NB4 (cell line): ENCODE results near the gene UBE2Q2.

Experiments
- DNase-seq: peaks from one replicate; pipeline ENCODE4 v3.0.0; 2010; ENCODE audit warnings: low read depth
- H3K4me3 ChIP-seq: one replicate; pipeline ENCODE4 v1.5.1; 2011; ENCODE audit warnings: mild to moderate bottlenecking, low read depth, low read length, moderate library complexity
- MYC ChIP-seq: IDR thresholded peaks from 2 replicates; pipeline ENCODE4 v1.6.1; 2011; ENCODE audit warnings: low read depth, low read length
- POLR2A ChIP-seq: IDR thresholded peaks from 2 replicates; pipeline ENCODE4 v1.6.1; 2011; ENCODE audit warnings: mild to moderate bottlenecking; ENCODE audit not compliant: insufficient read length; ENCODE audit errors: extremely low read depth
- TF ChIP-seq, protein P1 (sequence below): IDR thresholded peaks from one replicate; pipeline ENCODE4 v1.5.1; 2012; ENCODE audit warnings: low read depth, low read length
- TF ChIP-seq, protein P2 (sequence below): IDR thresholded peaks from 2 replicates; pipeline ENCODE4 v1.6.1; 2011; ENCODE audit warnings: low read depth, low read length

The UBE2Q2 gene

DNA sequence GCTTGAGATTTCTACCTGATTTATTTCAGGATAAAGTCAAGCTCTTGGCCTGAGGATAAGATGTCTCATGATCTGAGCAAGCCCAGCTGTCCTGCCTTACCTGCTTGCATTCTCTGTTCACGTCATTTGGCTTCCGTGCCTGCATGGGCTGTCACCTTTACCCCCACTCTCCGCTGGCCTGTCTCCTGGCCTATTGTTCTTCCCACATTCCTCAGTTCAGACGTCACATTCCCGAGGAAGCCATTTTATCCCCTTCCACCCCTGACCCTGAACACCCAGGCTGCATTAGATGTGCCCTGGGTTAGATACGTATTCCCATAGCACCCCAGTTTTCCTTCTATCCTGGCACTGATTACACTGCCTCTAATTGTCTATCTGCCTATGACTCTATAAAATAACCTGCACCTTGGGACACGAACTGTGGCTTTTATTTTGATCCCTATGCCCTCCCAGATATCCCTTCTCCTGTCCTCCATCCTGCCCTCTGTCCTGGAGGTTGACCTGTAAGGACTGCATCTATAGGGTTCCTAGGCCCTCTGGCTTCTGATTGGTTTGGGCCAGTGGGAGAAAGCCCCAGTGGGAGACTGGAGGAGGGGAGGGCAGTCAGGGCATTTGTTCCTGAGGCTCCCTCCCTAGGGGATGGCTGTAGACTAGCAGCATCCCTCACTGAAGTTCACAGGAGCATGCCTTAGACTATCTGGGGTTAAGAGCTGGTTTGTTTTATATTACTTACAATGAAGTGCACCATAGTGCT lies 19.2 kb upstream of the UBE2Q2 start:
- DNase-seq = no peak
- no peak overlapping the region for H3K4me3 ChIP-seq
- TF ChIP-seq, protein P1, sequence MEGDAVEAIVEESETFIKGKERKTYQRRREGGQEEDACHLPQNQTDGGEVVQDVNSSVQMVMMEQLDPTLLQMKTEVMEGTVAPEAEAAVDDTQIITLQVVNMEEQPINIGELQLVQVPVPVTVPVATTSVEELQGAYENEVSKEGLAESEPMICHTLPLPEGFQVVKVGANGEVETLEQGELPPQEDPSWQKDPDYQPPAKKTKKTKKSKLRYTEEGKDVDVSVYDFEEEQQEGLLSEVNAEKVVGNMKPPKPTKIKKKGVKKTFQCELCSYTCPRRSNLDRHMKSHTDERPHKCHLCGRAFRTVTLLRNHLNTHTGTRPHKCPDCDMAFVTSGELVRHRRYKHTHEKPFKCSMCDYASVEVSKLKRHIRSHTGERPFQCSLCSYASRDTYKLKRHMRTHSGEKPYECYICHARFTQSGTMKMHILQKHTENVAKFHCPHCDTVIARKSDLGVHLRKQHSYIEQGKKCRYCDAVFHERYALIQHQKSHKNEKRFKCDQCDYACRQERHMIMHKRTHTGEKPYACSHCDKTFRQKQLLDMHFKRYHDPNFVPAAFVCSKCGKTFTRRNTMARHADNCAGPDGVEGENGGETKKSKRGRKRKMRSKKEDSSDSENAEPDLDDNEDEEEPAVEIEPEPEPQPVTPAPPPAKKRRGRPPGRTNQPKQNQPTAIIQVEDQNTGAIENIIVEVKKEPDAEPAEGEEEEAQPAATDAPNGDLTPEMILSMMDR = no peak
- no peak for TF ChIP-seq POLR2A

DNA sequence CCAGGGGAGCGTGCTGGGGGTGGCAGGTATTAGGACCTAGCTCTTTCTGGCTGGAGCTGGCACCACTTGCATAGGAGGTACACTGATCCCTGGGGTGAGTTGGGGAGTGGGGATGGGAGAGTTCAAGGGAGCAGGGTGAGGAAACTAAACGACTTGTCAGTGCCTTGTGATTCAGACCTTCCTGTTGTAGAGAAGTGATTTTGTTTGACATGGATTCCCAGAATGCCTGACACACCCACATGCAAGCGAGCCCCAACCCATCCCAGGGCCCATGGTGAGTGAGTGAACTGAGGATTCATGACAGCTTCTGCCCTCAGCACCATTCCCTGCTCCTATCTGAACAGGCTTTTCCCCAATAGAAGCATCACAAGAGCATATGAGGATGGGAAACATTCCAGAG lies 15.6 kb upstream of the UBE2Q2 start:
- H3K4me3 ChIP-seq = no peak overlapping the region
- no peak for DNase-seq

DNA sequence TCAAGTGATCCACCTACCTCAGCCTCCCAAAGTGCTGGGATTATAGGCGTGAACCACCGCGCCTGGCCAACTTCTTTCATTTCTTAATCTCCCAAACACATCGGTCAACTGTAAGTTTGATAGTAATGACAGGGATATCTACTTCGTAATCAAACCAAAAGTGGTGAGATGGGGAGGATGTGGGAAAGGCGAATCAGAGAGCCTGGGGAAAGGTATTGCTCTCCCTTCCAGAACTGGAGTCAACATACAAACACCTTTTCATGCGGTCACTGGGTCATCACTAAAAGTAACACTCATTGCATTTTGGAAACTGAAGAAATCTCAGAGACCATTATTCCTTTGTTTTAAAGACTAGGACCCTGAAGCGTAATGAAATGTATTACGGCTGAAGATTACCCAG lies 14.8 kb upstream of the UBE2Q2 start:
- TF ChIP-seq MYC = no peak
- TF ChIP-seq, protein P1 = no peak
- no peak for TF ChIP-seq POLR2A
- TF ChIP-seq, protein P2, sequence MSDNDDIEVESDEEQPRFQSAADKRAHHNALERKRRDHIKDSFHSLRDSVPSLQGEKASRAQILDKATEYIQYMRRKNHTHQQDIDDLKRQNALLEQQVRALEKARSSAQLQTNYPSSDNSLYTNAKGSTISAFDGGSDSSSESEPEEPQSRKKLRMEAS = no peak
- no peak overlapping the region for H3K4me3 ChIP-seq
- no peak for DNase-seq

More for the DNA sequence above, 15.6 kb upstream of the UBE2Q2 start:
- TF ChIP-seq MYC (no peak), POLR2A (no peak)
- TF ChIP-seq, protein P1 = no peak
- TF ChIP-seq, protein P2 = no peak

DNA sequence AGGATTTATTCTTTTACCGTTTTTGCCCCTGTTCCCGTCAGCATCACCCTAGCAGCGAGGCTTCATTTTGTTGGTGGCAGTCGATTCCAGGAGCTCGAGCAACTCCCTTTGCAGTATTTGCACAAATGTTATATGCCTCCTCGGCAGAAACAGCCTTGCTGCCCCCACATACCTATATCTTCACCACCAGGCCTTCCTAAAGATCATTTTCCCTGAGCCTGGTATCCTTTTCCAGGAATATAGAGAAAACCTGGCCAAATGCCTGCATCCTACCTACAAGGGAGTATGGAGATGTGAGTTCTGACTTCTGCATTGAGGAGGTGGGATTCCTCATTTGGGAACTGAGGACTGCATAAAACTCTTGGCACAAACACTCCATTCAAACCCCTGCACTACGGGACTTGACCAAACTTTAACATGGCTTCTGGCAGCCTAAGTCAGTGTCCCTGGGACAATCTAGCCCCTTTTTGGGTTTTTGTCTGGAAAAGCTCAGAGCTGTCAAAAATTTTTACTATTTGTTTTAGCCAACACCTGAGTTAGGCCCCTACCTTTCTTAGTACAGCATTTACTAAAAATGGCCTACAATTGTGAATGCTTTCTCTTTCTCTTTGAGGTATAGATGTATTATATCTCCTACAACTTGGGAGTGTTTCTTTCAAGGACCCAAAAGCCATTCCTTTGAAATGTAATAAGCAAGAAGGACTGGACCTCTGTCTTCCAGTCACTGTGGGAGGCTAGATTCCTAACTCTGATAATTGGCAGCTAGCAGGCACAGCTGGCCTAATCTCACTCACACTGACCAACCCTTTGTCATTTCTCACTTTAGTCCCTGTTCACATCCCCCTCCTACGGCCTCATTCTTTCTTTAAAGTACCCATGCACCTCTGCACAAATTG lies 12.1 kb upstream of the UBE2Q2 start:
- no peak overlapping the region for H3K4me3 ChIP-seq
- no peak for DNase-seq
- TF ChIP-seq, protein P1 = no peak
- TF ChIP-seq POLR2A (no peak), MYC (no peak)
- TF ChIP-seq, protein P2 = no peak

DNA sequence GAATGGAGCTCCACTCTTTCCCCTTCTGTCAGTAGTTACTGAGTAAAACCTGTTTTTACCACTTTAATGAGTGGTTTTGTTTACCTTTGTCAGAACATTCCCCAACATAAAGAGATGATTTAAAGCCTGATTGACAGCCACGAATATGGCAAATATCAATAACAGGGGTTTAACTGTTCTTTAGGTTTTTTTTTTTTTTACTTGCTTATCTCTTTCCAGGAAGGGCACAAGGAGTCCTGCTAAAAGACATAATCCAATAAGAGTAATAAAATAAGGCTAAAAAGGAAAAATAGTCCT lies 11.5 kb upstream of the UBE2Q2 start:
- H3K4me3 ChIP-seq = no peak overlapping the region
- TF ChIP-seq POLR2A = no peak
- TF ChIP-seq, protein P2 = no peak
- TF ChIP-seq, protein P1 = no peak
- no peak for TF ChIP-seq MYC
- DNase-seq = no peak
